Superior temporal gyrus (tissue), 1 donor: ENCODE data around the gene IFNA13.

ENCODE experiments used
- DNase-seq: peaks from one replicate; pipeline ENCODE4 v3.0.0-alpha.2; 2016; ENCODE audit errors: extremely low spot score

IFNA13 gene

DNA sequence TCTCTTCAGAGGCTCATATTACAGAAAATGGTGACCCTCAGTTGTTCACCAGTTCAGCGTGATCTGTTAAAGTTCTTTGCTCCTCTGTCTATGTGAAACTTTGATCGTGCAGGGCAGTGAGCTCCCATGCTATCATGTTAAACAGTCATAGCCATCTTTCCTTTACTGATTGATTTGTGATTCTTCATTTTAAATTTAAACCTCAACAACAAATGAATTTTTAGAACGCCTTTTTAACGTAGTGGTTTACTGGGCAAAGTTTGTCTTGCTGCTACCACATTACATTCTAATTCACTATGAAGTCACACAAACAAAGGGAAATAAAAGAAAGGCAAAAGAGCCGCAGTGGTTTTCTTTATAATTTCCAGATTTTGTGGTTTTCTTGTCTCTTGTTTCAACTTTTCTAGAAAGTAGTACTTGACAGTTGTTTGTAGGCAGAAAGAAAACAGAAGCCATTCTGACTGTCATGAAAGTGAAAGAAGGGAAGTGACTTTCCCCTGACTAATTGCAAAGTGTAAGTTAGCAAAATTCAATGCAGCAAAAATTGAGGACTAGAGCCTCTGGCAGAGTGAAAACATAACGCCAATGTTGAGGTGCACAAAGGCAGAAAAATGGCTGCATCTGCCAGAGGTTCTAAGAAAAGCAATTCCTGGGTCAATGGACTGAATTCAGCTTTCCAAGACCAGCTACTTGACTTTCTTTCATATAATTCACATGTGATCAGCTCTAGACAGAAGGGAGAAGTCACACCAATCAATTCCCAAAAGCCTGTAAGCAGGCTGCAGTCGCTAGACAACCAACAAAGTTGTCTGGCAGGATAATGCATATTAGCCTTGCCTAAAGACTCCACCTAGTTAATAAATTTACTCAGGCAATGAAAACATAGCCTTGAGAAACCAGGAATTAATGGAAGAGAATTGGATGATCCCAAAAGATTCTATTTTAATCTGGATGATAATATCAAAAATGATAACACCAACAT, 10.1 kb downstream of the IFNA13 start:
- peak; percentile 16 for DNase-seq

DNA sequence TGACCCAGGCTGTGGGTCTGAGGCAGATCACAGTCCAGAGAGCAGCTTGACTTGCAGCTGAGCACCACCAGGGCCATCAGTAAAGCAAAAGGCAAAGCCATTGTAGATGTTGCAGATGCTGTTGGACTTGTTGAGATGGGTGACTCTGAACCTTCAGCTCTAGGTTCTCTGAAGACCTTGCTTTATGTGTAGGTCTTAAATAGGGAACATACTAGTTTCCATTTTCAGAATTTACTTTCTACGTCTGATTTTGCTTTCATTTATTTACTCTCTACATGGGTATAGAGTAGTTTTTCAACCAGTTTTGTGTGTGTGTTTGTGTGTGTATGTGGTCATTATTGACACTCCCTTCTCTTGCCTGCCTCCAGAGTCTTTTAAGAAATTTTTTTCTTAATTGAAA, 17.1 kb downstream of the IFNA13 start, which contains the start of gene IFNA6:
Gene IFNA6, minus strand, starts transcription at position 101 of the 400 bp plus-strand sequence. Its CDS starts 0 bp downstream, at position 101.
- DNase-seq = no peak

DNA sequence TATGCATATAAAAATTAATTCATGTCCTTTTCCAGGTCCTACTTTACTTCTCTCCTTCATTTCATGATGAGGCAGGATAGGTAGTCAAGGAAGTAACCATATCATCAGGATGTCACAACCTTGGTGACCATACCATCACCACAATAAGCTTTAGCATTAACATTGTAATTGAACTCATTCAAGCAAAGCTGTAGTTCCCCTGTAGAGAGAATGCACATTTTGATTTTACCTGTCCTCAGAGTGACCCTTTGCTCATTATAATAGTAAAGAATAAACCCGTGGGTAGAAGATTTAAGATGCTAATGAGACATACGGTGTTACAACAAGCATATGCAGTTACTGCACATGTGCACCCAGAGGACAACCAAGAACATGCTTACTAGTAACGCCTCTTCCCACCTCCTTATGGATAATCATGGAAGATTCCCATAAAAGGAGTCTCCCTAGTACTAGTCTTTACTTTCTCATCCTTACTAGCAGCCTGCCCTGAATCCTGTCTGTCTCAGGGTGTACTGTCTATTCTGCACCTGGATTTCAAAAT, 19.4 kb downstream of the IFNA13 start:
- DNase-seq = no peak

DNA sequence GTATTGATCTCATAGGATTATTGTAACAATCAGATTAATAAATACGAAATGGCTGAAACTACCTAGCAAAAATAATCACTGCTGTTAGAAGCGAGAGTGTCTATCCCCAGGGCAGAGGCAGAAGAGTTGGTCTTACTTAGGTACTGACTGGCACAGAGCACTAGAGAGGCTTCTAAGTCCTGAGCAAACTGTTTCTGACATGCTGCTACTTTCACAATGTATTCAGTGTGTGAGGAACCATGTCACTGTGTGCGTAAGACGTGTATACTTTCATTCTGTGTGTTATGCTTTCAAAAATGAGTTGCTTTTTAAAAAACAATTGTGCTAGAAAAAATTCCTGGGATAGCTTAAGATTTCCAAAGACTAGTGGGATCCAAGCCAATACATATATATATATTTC, 27.1 kb downstream of the IFNA13 start:
- no peak for DNase-seq

DNA sequence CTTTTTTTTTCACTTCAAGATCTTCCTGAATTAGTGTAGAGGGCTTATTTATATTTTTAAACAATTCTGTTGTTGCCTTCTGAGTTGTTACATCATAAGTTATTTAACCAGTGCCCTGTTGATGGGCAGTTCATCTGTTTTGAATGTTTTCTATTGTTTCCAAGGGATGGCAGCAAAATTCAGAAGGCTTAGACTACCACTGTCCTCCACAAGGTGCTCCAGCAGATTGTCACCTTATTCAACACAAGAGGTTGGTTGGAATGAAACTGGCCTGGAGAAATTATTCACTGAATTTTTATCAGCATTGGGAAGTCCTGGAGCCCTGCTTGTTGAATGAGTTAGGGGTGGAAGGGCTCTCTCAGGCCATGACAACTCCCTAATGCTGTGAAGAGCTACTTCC, 31.4 kb downstream of the IFNA13 start:
- peak; percentile 39 for DNase-seq

DNA sequence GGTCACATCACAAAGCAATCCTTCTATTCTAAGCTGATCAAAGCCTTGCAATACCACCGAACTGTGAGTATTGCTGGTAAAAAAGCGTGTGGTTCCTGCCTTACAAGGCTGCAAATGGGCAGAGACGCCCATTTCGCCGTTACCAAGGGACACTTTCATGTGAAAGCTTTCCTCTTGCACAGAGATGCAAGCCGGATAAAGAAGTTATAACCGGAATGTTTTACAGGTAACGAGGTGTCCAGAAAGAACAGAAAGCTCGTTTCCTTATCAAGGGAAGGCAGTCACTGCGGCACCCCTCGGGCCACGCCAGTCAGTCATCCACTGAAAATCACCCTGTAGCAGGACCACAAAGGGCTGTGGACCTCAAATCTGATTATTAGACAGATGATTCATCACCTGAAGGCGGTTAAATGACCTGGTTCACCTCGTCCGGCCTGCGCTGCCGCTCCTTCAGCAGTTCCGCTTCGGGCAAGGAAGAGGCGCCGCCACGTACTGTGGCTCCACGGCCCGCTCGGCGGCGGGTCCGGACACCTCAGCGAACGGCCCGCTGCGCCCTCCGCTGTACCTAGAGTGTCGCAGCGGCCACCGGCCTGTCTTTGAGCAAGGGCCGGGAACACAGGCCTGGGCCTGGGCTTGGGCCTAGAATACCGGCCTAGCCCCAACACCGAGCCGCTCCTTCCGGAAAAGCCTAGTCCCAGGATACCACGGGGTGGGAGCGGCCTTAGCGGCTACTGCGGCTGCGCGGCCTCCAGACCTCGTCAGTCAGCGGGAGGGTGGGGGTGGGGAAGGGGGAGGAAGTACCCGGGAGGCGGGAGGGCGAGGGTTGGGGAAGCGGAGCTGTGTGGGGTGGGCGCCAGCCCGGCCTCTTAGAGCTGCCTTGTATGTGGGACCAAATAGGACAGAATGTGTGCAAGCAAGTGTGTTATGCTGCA, 32.9 kb downstream of the IFNA13 start, which contains the start of gene KLHL9:
Gene KLHL9, minus strand, starts transcription at position 704 of the 932 bp plus-strand sequence. Its CDS starts 545 bp downstream, at position 159.
- peak; percentile 95 for DNase-seq

DNA sequence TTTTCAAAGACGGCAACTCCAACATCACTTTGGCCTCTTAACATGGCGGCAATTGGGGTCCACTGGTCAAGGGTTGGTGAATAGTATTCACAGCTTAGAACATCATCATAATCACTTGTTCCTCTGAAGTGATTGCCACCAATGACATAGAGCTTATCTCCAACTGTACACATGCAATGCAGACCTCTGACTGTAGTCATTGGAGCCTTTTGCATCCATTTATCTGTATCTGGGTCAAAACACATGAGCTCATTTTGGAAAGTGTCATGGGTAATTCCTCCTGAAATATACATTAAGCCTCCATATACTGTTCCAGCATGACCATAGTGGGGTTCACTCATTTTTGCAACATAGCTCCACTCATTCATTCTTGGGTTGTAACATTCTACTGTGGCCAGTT, 34.6 kb downstream of the IFNA13 start:
- no peak for DNase-seq

DNA sequence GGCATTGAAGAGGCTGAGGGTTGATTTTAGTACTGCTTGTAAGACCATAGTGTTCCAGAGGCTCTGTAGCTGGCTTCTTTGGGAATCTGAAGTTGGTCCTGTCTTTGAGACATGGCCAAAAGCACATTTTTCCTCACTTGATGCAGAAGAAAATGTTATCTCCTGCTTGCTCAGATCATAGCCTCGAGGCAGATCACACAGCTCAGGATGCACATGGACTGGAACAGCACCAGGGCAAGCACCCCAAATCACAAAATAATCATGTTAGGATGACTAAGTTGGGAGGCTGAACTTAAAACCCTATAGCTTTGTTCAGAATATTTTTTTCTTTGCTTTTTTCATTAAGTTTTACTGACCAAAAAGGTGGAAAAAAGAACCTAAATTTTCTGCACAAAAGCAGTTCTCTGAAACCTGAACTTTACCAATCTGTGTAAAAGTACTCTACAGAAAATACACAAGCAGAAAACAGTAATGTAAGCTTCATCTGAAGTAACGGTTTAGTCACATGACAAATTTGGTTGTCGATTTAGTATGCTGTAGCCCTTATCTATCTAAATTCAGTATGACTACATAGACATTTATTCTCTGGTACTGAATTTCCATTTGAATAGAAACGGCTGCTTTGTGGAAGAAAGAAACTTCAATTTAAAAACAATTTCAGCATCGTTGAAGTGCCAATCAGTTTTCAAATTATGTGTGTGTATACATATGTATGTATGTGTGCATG, 36.0 kb downstream of the IFNA13 start:
- DNase-seq = peak; percentile 35

DNA sequence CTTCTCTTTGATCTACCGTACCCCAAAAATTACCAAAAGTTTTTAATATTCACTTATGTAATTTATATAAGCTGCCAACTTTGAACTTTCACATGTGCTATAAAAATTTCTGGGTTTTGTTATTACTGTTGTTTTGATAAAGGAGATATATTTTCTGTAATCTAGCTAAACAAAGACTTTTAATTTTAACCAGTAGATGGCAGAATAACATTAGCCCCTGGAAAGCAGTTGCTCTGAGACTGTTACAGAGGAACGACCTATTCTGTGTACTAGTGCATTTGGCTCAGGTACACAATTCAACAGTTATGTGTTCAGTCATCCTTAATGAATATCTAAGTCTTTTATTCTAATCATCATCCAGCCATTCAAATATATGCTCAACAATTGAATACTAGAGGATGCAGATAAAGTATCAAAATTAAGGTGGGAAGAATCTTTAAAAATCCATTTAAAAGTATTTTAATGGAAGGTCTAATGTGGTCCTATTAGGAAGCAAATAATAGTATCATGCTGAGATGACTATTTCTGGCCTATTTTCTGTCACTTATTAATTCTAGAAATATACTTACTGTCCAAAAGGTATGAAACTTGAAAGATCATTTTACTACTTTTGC, 41.2 kb downstream of the IFNA13 start:
- peak; percentile 86 for DNase-seq

DNA sequence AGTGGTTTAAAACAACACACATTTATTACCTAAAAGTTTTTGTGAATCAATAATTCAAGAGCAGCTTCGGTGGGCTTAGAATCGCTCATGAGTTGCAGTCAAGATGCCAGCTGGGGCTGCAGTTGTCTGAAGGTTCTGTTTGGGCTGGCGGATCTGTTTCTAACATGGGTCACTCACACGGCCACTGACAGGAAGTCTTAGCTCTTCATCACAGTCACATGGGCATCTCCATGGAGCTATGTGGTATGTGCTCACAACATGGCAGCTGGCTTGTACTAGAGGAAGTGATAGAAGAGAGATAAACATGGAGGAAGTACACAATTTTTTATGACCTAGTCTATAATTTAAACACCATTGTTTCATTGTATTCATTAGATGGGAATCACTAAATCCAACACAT, 43.8 kb downstream of the IFNA13 start:
- no peak for DNase-seq

DNA sequence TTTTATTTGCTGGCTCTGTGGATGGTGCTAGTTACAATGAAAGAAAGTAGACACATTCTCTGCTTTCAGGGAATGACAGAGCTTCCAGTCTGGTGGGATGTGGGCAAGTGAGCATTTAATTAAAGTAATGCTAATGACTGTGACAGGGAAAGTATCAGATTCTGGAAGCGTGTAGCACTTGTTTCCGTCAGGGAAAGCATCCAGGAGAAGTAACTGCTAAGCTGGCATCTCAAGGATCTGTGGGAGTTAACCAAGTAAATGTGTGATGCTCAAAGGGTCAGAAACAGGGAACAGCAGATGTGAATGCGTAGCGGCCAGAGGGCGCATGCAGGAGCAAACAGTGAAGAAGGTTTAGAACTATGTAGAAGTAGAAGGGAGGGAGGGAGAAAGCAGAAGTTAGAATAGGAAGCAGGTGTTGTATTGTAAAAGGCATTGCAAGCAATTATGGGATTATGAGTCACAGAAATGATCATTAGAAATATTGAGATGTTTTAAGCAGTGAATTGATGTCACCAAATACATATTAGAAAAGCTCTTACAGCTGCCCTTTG, 44.9 kb downstream of the IFNA13 start:
- peak; percentile 17 for DNase-seq

DNA sequence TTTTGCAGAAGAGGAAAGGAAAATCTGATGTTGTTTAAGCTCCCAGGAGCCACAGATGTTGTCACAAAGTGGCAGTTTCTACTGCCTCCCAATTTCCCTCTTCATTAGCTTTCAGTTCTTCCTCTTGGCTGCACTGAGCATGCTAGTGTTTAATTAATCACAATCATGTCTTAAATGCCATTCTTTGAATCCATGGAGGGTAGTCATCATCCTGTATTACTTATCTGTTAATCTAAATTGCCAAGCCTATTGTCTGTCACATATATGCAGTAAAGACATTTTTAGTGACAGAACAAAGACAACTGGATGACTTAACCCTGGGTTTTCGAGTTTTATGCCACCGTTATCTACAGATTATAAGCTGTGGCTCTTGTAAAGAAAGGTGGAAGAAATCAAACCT, 47.4 kb downstream of the IFNA13 start:
- DNase-seq = peak; percentile 10

DNA sequence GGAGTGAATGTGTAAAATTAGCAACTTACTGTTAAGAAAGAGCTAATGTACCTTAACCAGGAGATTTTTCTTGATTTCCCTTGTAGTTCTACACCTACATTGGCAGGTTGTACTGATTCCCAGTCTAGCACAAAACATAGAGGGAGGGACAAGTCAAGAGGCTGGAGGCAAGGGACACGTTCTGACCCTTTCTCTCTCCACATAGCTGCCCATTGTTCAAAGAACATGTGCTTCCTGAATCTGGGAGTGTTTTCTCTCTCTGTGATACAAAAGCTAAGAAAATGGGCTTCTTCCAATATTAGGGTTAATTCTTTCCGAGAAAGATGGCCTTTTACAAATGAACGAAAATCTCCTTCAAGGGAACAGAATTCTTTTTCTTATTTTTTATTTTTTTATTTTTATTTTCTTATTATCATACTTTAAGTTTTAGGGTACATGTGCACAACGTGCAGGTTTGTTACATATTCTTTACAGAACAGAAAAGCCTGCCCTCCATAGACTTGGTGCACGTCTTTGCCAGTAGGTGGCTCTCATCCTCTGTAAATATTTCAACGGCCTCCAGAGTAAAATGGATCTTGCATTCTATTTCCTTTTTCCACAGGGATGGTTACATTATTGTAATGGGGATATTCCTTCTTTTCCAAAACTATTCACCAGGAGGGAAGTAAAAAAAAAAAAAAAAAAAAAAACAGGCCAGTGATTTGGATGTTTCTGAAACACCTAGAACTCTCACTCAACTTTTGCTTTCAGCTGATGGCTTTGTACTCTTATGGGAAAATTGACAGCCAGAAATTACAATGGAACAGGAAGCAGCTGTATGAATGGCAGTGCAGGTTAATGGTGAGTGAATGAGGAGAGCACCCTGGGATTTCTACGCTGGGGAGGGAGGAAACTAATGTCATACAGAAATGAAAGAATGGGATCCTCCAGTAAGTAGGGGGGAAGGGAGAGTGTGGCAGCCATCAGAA, 49.6 kb downstream of the IFNA13 start:
- peak; percentile 88 for DNase-seq
